Vagina (tissue), 2 donors: Measurements from ENCODE around the gene ACYP1. TPM values are rescaled to one million over a fixed set of nuclear protein-coding genes. Genes with fewer than 3 reads are reported as not detected.

Experiments used
- DNase-seq, 2 donors: peaks; one replicate each; pipeline ENCODE4 v3.0.0-alpha.2; 2017; ENCODE audit errors: extremely low spot score in 2 of 2
- H3K27ac ChIP-seq: fragments of 200-600 bp; sonication (generic); one replicate; pipeline ENCODE4 v1.5.1; 2019
- H3K27me3 ChIP-seq: fragments of 200-600 bp; sonication (generic); one replicate; pipeline ENCODE4 v1.5.1; 2019
- H3K36me3 ChIP-seq, 2 donors: fragments of 200-600 bp; sonication (generic); one replicate each; pipeline ENCODE4 v1.5.1; 2017 to 2019
- H3K4me1 ChIP-seq: fragments of 200-600 bp; sonication (generic); one replicate; pipeline ENCODE4 v1.5.1; 2019
- H3K4me3 ChIP-seq, 2 donors: fragments of 200-600 bp; sonication (generic); 1 replicate in 1 of 2; 2 replicates in 1 of 2; pipeline ENCODE4 v1.5.1; 2016 to 2019
- H3K9me3 ChIP-seq: fragments of 200-600 bp; sonication (generic); one replicate; pipeline ENCODE4 v1.5.1; 2019
- CTCF ChIP-seq, 3 experiments: fragments of 450-650 bp in 2 of 3; fragments of 200-600 bp in 1 of 3; sonication (generic) in 1 of 3; IDR thresholded peaks; one replicate each; pipeline ENCODE4 v1.5.1; 2017 to 2019; ENCODE audit warnings: antibody characterized with exemption in 3 of 3, mild to moderate bottlenecking in 2 of 3, moderate library complexity in 2 of 3
- POLR2A ChIP-seq, 2 donors: fragments of 450-650 bp; IDR thresholded peaks; one replicate each; pipeline ENCODE4 v1.6.1; 2017; ENCODE audit warnings: antibody characterized with exemption in 2 of 2, mild to moderate bottlenecking in 2 of 2, moderate library complexity in 2 of 2
- POLR2AphosphoS5 ChIP-seq, 2 donors: sonication (generic); formaldehyde crosslinking; IDR thresholded peaks; one replicate each; pipeline ENCODE4 v1.9.0; 2017; ENCODE audit warnings: antibody characterized with exemption in 2 of 2, mild to moderate bottlenecking in 2 of 2, low read depth in 1 of 2; ENCODE audit not compliant: insufficient read depth in 1 of 2
- intact Hi-C: fragments of 100-400 bp; cut with DNase I; formaldehyde crosslinking; loops from one replicate; pipeline ENCODE4 v1.15.1; 2023
- total RNA-seq: library from RNA; depleted of rRNA; stranded (reverse); fragments of >200 nt; gene quantifications from one replicate; pipeline ENCODE4 v1.2.3, GENCODE V29; 2016

ACYP1 gene
- total RNA-seq, 1 donor from 2014 or later = 32.4 TPM

- H3K4me1 ChIP-seq = peaks cover 29% of the 10 kb centered on the region
- no peaks in the 10 kb centered on the region for H3K36me3 ChIP-seq
- H3K4me3 ChIP-seq = no peak overlapping the region
- TF ChIP-seq CTCF (IDR thresholded peaks at IDR 0.05) (no peak), POLR2AphosphoS5 (IDR thresholded peaks at IDR 0.05; ENCODE audit: insufficient read depth in 1 of 2, low read depth in 1 of 2) (no peak), POLR2A (IDR thresholded peaks at IDR 0.05) (no peak)
- H3K27ac ChIP-seq = no peak overlapping the region
- intact Hi-C loops = no loop called here
- no peaks in the 10 kb centered on the region for H3K9me3 ChIP-seq
- H3K27me3 ChIP-seq = no peaks in the 10 kb centered on the region
- DNase-seq = no peak
Observed at GRCh38 chr14:75054421-75054820, 9.4 kb downstream of the ACYP1 start.

GRCh38 chr14:75053396-75054291, 10.2 kb downstream of the ACYP1 start:
- no peaks in the 10 kb centered on the region for H3K36me3 ChIP-seq
- H3K9me3 ChIP-seq = no peaks in the 10 kb centered on the region
- intact Hi-C loops = no loop called here
- no peak overlapping the region for H3K27ac ChIP-seq
- TF ChIP-seq POLR2A (IDR thresholded peaks at IDR 0.05) (no peak), CTCF (IDR thresholded peaks at IDR 0.05) (no peak)
- DNase-seq = no peak
- H3K27me3 ChIP-seq = no peaks in the 10 kb centered on the region
- no peak overlapping the region for H3K4me3 ChIP-seq
- peaks cover 36% of the 10 kb centered on the region for H3K4me1 ChIP-seq

GRCh38 chr14:75051556-75051899, 12.3 kb downstream of the ACYP1 start:
- no peaks in the 10 kb centered on the region for H3K27me3 ChIP-seq
- peak overlapping the region; percentile 88 for H3K27ac ChIP-seq
- no peaks in the 10 kb centered on the region for H3K9me3 ChIP-seq
- H3K4me1 ChIP-seq = peaks cover 37% of the 10 kb centered on the region
- no peak for DNase-seq
- peak overlapping the region; percentile 68 for H3K4me3 ChIP-seq
- TF ChIP-seq POLR2AphosphoS5 (IDR thresholded peaks at IDR 0.05; ENCODE audit: insufficient read depth in 1 of 2, low read depth in 1 of 2) = no peak
- TF ChIP-seq CTCF (IDR thresholded peaks at IDR 0.05) = no peak
- H3K36me3 ChIP-seq = no peaks in the 10 kb centered on the region
- intact Hi-C loops = no loop called here

GRCh38 chr14:75050852-75051555, 12.8 kb downstream of the ACYP1 start, which contains the start of gene MLH3:
Gene MLH3 (minus strand): TSS chr14:75051467. CDS start chr14:75049655, 1,812 bp downstream.
- intact Hi-C loops = no loop called here

More at GRCh38 chr14:75050852-75051555, 12.8 kb downstream of the ACYP1 start, which contains the start of gene MLH3:
- H3K4me3 ChIP-seq = peak within 1 kb of the TSS; percentile 68
- no peaks in the 10 kb centered on the region for H3K36me3 ChIP-seq
- H3K9me3 ChIP-seq = no peaks in the 10 kb centered on the region
- H3K27ac ChIP-seq = peak within 1 kb of the TSS; percentile 88
- DNase-seq = no peak
- TF ChIP-seq POLR2AphosphoS5 (IDR thresholded peaks at IDR 0.05; ENCODE audit: insufficient read depth in 1 of 2, low read depth in 1 of 2) = peak; percentile 89 to 91
- TF ChIP-seq POLR2A (IDR thresholded peaks at IDR 0.05) = peak in 1 of 2 donors; percentile 42
- no peak for TF ChIP-seq CTCF (IDR thresholded peaks at IDR 0.05)
- H3K4me1 ChIP-seq = peaks cover 40% of the 10 kb centered on the region
- no peaks in the 10 kb centered on the region for H3K27me3 ChIP-seq
